GM12874 (cell line): Measurements from ENCODE around the gene TMEM18.

Experiments
- CTCF ChIP-seq: IDR thresholded peaks from 2 replicates; pipeline ENCODE4 v1.5.1; 2011; ENCODE audit warnings: low read depth, mild to moderate bottlenecking, control low read depth, low read length, moderate library complexity; ENCODE audit not compliant: insufficient read depth

The TMEM18 gene

GRCh38 chr2:663221-663620 is 14.0 kb downstream of the TMEM18 start:
- no peak for TF ChIP-seq CTCF

GRCh38 chr2:661360-661635 is 15.9 kb downstream of the TMEM18 start:
- no peak for TF ChIP-seq CTCF

GRCh38 chr2:660586-661359 is 16.4 kb downstream of the TMEM18 start:
- no peak for TF ChIP-seq CTCF

- TF ChIP-seq CTCF = no peak
Observed at GRCh38 chr2:660029-660428, 17.2 kb downstream of the TMEM18 start.

GRCh38 chr2:658426-658825 is 18.8 kb downstream of the TMEM18 start:
- no peak for TF ChIP-seq CTCF

GRCh38 chr2:657766-658165 is 19.4 kb downstream of the TMEM18 start:
- TF ChIP-seq CTCF = no peak

- TF ChIP-seq CTCF = no peak
Observed at GRCh38 chr2:656676-657075, 20.5 kb downstream of the TMEM18 start.
